WTC11 (cell line): Measurements from ENCODE around the gene LPCAT3. TPM values are rescaled to one million over a fixed set of nuclear protein-coding genes. Genes with fewer than 3 reads are reported as not detected.
A peak's percentile ranks its signal among the peaks of the same experiment; 100 is the strongest.

Experiments used
- ATAC-seq: fragments of 200-7000 bp; cut with Tn5 transposase; 2 replicates; pipeline ENCODE4 v1.10.0; 2021; ENCODE audit warnings: mild to moderate bottlenecking, moderate library complexity
- CTCF ChIA-PET: fragments of 300-600 bp; sonication (Branson Sonifier 250); formaldehyde crosslinking; loops from one replicate; lab custom pipeline; 2021; ENCODE audit warnings: antibody characterized with exemption; lab: Charles Lee
- POLR2A ChIA-PET: fragments of 350-600 bp; sonication (Branson Sonifier 250); formaldehyde crosslinking; loops from one replicate; lab custom pipeline; 2021; ENCODE audit warnings: antibody characterized with exemption; lab: Charles Lee
- DNase-seq: peaks from one replicate; pipeline ENCODE4 v3.0.0; 2021; ENCODE audit warnings: low spot score
- H3K27ac Mint-ChIP-seq: 2 replicates; pipeline ENCODE4 v1.8.0; 2021; ENCODE audit warnings: mixed read lengths
- H3K27me3 Mint-ChIP-seq: 2 replicates; pipeline ENCODE4 v1.8.0; 2021; ENCODE audit warnings: low read depth, mild to moderate bottlenecking, moderate library complexity, mixed read lengths
- H3K36me3 Mint-ChIP-seq: 2 replicates; pipeline ENCODE4 v1.8.0; 2021; ENCODE audit warnings: mixed read lengths
- H3K4me1 Mint-ChIP-seq: 2 replicates; pipeline ENCODE4 v1.8.0; 2022; ENCODE audit warnings: mixed read lengths
- H3K4me3 Mint-ChIP-seq: 2 replicates; pipeline ENCODE4 v1.8.0; 2021; ENCODE audit warnings: mild to moderate bottlenecking, moderate library complexity, mixed read lengths
- H3K9me3 Mint-ChIP-seq: 2 replicates; pipeline ENCODE4 v1.8.0; 2021; ENCODE audit warnings: mixed read lengths
- ATF1 ChIP-seq: sonication (generic); formaldehyde crosslinking; IDR thresholded peaks from 2 replicates; pipeline ENCODE4 v1.8.1; 2023; ENCODE audit warnings: mild to moderate bottlenecking, moderate library complexity, missing genetic modification reagents
- CREM ChIP-seq: sonication (generic); formaldehyde crosslinking; IDR thresholded peaks from 2 replicates; pipeline ENCODE4 v1.8.1; 2022; ENCODE audit warnings: mild to moderate bottlenecking, missing genetic modification reagents, moderate library complexity
- EMX1 ChIP-seq: fragments of 250-450 bp; sonication (Bioruptor Pico); IDR thresholded peaks from 2 replicates; pipeline ENCODE4 v1.8.0; 2021; ENCODE audit warnings: mild to moderate bottlenecking
- FOXP1 ChIP-seq: sonication (generic); formaldehyde crosslinking; IDR thresholded peaks from 2 replicates; pipeline ENCODE4 v1.8.0; 2022; ENCODE audit warnings: missing genetic modification reagents, mild to moderate bottlenecking, moderate library complexity, borderline replicate concordance
- HMGA2 ChIP-seq: fragments of 250-450 bp; sonication (Bioruptor Pico); IDR thresholded peaks from 2 replicates; pipeline ENCODE4 v1.4.0; 2021; ENCODE audit warnings: mild to moderate bottlenecking, moderate library complexity
- IRF2 ChIP-seq: sonication (generic); formaldehyde crosslinking; IDR thresholded peaks from 2 replicates; pipeline ENCODE4 v1.8.0; 2022; ENCODE audit warnings: low read depth, missing genetic modification reagents, borderline replicate concordance
- JAZF1 ChIP-seq: fragments of 250-450 bp; sonication (Bioruptor Pico); IDR thresholded peaks from 2 replicates; pipeline ENCODE4 v1.9.0; 2021; ENCODE audit warnings: moderate library complexity, mild to moderate bottlenecking, inconsistent platforms
- NFATC4 ChIP-seq: fragments of 250-450 bp; sonication (Bioruptor Pico); IDR thresholded peaks from 2 replicates; pipeline ENCODE4 v1.9.0; 2021; ENCODE audit warnings: mild to moderate bottlenecking
- PRRX2 ChIP-seq: fragments of 250-450 bp; sonication (Bioruptor Pico); IDR thresholded peaks from 2 replicates; pipeline ENCODE4 v1.8.0; 2021; ENCODE audit warnings: mild to moderate bottlenecking
- ZBTB21 ChIP-seq: sonication (generic); formaldehyde crosslinking; IDR thresholded peaks from 2 replicates; pipeline ENCODE4 v1.8.1; 2023; ENCODE audit warnings: mild to moderate bottlenecking, missing genetic modification reagents, borderline replicate concordance
- ZNF317 ChIP-seq: sonication (generic); formaldehyde crosslinking; IDR thresholded peaks from 2 replicates; pipeline ENCODE4 v1.8.1; 2023; ENCODE audit warnings: low read depth, mild to moderate bottlenecking, moderate library complexity, missing genetic modification reagents, borderline replicate concordance
- ZNF396 ChIP-seq: fragments of 250-450 bp; sonication (Bioruptor Pico); IDR thresholded peaks from 2 replicates; pipeline ENCODE4 v1.8.0; 2021; ENCODE audit warnings: mild to moderate bottlenecking, moderate library complexity, borderline replicate concordance
- ZNF416 ChIP-seq: fragments of 250-450 bp; sonication (Bioruptor Pico); IDR thresholded peaks from 2 replicates; pipeline ENCODE4 v1.9.0; 2021; ENCODE audit warnings: mild to moderate bottlenecking, inconsistent platforms
- ZNF671 ChIP-seq: fragments of 250-450 bp; sonication (Bioruptor Pico); IDR thresholded peaks from 2 replicates; pipeline ENCODE4 v1.8.0; 2021; ENCODE audit warnings: mild to moderate bottlenecking
- total RNA-seq: library from RNA; stranded (reverse); gene quantifications from 3 replicates; pipeline ENCODE4 v1.2.3, GENCODE V29; 2021
- TF ChIP-seq, protein P1 (sequence below): sonication (generic); formaldehyde crosslinking; IDR thresholded peaks from 2 replicates; pipeline ENCODE4 v1.8.1; 2023; ENCODE audit warnings: mild to moderate bottlenecking, missing genetic modification reagents
- TF ChIP-seq, protein P2 (sequence below): fragments of 250-450 bp; sonication (Bioruptor Pico); conservative IDR thresholded peaks from 2 replicates; pipeline ENCODE4 v1.9.0; 2021; ENCODE audit warnings: mild to moderate bottlenecking
- TF ChIP-seq, protein P3 (sequence below): sonication (generic); formaldehyde crosslinking; conservative IDR thresholded peaks from 2 replicates; pipeline ENCODE4 v1.8.1; 2023; ENCODE audit warnings: mild to moderate bottlenecking, low read depth, missing genetic modification reagents, moderate library complexity
- TF ChIP-seq, protein P4 (sequence below): sonication (generic); formaldehyde crosslinking; IDR thresholded peaks from 2 replicates; pipeline ENCODE4 v1.8.1; 2022; ENCODE audit warnings: low read depth, mild to moderate bottlenecking, moderate library complexity, missing genetic modification reagents, borderline replicate concordance
- TF ChIP-seq, protein P5 (sequence below): fragments of 250-450 bp; sonication (Bioruptor Pico); IDR thresholded peaks from 2 replicates; pipeline ENCODE4 v1.8.0; 2021; ENCODE audit warnings: mild to moderate bottlenecking
- TF ChIP-seq, protein P6 (sequence below): sonication (generic); formaldehyde crosslinking; IDR thresholded peaks from 2 replicates; pipeline ENCODE4 v1.8.1; 2023; ENCODE audit warnings: mild to moderate bottlenecking, missing genetic modification reagents, moderate library complexity
- TF ChIP-seq, protein P7 (sequence below): sonication (generic); formaldehyde crosslinking; IDR thresholded peaks from 2 replicates; pipeline ENCODE4 v1.8.0; 2023; ENCODE audit warnings: mild to moderate bottlenecking, missing genetic modification reagents

LPCAT3 gene
- total RNA-seq, 1 experiment from 2014 or later = 40.0 TPM

DNA sequence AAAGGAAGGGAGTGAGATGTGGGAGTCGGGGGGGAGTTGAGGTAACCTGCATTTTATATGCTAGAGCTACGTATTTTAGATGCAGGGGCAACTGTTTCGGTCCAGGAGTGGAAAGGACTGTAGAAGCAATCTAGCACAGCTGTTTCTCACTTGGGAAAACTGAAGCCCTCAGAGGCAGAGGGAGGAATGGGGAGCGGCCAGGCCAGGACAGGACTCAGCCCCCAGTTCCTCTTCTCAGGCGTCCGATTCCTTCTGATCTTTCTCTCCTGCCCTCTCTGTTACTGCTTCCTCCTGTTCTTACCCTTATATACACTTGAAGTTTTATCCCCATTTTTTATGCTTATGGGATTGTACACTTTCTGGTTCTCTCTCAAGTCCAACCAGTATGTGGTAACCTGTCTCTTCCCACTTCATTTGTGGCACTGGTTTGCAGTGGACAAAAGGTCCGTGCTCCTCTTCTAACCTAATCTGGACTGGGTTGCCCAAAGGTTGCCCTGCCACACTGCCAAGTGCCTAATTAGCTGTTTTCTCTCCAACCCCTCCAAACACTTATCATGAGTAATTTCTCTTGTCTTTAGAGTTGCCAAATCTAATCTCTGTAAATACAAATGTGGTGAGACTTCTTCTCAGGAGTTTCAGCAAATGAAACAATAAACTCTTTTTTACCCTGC, 16.2 kb downstream of the LPCAT3 start:
- Mint-ChIP-seq H3K9me3 (no peaks in the 10 kb centered on the region), H3K27me3 (no peaks in the 10 kb centered on the region), H3K4me1 (no peaks in the 10 kb centered on the region), H3K36me3 (peaks cover 13% of the 10 kb centered on the region), H3K4me3 (no peak overlapping the region), H3K27ac (peak overlapping the region; percentile 71; the same call in 1 of the 2 replicates)
- POLR2A ChIA-PET = no interaction called here
- CTCF ChIA-PET = interaction anchor here (0.9 kb wide), 1 partner anchor 16 kb away, joined by 3 read pairs; the partner anchor contains the start of gene LPCAT3
- ATAC-seq (no peak), DNase-seq (no peak)
- TF ChIP-seq, protein P1, sequence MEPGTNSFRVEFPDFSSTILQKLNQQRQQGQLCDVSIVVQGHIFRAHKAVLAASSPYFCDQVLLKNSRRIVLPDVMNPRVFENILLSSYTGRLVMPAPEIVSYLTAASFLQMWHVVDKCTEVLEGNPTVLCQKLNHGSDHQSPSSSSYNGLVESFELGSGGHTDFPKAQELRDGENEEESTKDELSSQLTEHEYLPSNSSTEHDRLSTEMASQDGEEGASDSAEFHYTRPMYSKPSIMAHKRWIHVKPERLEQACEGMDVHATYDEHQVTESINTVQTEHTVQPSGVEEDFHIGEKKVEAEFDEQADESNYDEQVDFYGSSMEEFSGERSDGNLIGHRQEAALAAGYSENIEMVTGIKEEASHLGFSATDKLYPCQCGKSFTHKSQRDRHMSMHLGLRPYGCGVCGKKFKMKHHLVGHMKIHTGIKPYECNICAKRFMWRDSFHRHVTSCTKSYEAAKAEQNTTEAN (CRISPR knock-in tag) = no peak
- TF ChIP-seq ZNF396 = no peak
- no peak for TF ChIP-seq CREM (CRISPR knock-in tag)
- TF ChIP-seq EMX1 (CRISPR knock-in tag) = no peak
- no peak for TF ChIP-seq ATF1
- TF ChIP-seq, protein P2, sequence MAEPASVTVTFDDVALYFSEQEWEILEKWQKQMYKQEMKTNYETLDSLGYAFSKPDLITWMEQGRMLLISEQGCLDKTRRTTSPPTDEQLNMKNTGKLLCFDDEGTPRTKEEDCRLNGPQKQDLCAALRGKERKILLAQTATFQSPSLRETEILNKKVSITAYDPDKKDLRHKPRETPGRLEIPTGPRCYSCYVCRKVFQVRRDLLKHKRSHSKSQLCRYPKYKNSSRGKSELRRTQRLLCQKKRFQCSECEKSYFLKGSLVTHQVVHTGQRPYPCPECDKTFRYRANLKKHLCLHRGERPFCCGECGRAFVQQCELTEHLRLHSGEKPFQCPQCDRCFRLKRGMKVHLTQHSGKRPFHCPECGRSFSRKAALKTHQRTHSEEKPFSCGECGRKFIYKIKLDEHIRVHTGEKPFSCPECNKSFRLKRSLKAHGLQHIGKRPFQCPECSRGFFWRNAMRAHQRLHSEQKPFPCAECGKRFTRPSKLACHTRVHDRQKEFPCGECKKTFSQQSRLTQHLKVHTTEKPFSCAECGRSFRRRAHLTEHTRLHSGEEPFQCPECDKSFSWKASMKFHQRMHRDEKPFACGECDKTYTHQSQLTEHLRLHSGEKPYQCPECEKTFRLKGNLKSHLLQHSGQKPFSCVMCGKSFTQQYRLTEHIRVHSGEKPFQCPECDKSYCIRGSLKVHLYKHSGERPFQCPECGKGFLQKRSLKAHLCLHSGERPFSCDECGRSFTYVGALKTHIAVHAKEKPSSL = no peak
- TF ChIP-seq FOXP1 (CRISPR knock-in tag) = no peak

DNA sequence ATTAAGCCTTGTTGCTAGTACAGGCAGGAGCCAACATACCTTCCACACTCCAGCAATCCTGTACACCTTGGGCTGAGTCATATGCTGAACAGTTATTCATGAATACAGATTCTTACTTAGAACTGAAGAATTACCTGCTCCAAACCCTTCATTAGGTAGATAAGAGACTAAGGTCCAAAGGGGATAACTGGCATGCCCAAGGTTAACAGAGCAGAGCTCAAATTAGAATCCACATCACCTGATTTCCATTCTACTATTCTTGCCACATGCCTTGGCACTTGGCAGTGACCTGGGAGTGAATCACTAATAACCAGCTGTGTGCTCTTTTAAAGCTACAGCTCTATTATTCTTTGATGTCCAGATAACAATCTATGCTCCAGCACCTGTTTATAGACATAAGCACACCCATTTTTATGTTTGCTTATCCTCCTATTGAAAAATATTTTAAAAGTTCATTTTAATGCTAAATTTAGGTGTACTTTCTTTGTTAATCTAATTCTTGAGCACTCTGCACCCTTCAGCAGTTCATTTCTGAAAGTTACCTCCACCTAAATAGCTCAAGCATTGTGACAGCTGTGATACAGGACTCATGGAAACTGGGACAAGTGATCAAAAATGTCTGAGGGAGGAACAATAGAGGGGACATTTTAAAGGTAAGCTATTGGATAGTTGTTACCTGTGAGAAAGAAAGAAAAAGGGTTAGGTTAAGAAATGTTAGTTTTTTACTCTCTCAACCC, 19.4 kb downstream of the LPCAT3 start:
- DNase-seq (no peak), ATAC-seq (no peak)
- CTCF ChIA-PET = interaction anchor here (1.2 to 1.4 kb wide), 2 partner anchors 94 to 109 kb away, joined by 3 read pairs; partner anchors contain the start of gene C1R
- H3K4me1 Mint-ChIP-seq = no peaks in the 10 kb centered on the region
- no peaks in the 10 kb centered on the region for H3K27me3 Mint-ChIP-seq
- H3K27ac Mint-ChIP-seq = no peak overlapping the region
- no peak overlapping the region for H3K4me3 Mint-ChIP-seq
- POLR2A ChIA-PET = no interaction called here
- TF ChIP-seq ZNF671 (CRISPR knock-in tag) = no peak
- TF ChIP-seq, protein P3, sequence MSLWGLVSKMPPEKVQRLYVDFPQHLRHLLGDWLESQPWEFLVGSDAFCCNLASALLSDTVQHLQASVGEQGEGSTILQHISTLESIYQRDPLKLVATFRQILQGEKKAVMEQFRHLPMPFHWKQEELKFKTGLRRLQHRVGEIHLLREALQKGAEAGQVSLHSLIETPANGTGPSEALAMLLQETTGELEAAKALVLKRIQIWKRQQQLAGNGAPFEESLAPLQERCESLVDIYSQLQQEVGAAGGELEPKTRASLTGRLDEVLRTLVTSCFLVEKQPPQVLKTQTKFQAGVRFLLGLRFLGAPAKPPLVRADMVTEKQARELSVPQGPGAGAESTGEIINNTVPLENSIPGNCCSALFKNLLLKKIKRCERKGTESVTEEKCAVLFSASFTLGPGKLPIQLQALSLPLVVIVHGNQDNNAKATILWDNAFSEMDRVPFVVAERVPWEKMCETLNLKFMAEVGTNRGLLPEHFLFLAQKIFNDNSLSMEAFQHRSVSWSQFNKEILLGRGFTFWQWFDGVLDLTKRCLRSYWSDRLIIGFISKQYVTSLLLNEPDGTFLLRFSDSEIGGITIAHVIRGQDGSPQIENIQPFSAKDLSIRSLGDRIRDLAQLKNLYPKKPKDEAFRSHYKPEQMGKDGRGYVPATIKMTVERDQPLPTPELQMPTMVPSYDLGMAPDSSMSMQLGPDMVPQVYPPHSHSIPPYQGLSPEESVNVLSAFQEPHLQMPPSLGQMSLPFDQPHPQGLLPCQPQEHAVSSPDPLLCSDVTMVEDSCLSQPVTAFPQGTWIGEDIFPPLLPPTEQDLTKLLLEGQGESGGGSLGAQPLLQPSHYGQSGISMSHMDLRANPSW = no peak
- TF ChIP-seq, protein P4, sequence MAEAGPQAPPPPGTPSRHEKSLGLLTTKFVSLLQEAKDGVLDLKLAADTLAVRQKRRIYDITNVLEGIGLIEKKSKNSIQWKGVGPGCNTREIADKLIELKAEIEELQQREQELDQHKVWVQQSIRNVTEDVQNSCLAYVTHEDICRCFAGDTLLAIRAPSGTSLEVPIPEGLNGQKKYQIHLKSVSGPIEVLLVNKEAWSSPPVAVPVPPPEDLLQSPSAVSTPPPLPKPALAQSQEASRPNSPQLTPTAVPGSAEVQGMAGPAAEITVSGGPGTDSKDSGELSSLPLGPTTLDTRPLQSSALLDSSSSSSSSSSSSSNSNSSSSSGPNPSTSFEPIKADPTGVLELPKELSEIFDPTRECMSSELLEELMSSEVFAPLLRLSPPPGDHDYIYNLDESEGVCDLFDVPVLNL = no peak
- no peak for TF ChIP-seq PRRX2
- no peak for TF ChIP-seq ZNF416 (CRISPR knock-in tag)
- TF ChIP-seq, protein P5, sequence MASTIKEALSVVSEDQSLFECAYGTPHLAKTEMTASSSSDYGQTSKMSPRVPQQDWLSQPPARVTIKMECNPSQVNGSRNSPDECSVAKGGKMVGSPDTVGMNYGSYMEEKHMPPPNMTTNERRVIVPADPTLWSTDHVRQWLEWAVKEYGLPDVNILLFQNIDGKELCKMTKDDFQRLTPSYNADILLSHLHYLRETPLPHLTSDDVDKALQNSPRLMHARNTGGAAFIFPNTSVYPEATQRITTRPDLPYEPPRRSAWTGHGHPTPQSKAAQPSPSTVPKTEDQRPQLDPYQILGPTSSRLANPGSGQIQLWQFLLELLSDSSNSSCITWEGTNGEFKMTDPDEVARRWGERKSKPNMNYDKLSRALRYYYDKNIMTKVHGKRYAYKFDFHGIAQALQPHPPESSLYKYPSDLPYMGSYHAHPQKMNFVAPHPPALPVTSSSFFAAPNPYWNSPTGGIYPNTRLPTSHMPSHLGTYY (CRISPR knock-in tag) = no peak
- TF ChIP-seq HMGA2 (CRISPR knock-in tag) = no peak
- TF ChIP-seq JAZF1 (CRISPR knock-in tag) = no peak
- TF ChIP-seq ZNF317 (CRISPR knock-in tag) = no peak
- TF ChIP-seq, protein P6, sequence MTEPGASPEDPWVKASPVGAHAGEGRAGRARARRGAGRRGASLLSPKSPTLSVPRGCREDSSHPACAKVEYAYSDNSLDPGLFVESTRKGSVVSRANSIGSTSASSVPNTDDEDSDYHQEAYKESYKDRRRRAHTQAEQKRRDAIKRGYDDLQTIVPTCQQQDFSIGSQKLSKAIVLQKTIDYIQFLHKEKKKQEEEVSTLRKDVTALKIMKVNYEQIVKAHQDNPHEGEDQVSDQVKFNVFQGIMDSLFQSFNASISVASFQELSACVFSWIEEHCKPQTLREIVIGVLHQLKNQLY (CRISPR knock-in tag) = no peak
- TF ChIP-seq IRF2 (CRISPR knock-in tag) = no peak
- no peak for TF ChIP-seq NFATC4 (CRISPR knock-in tag)
- no peak for TF ChIP-seq CREM (CRISPR knock-in tag)
- TF ChIP-seq ZBTB21 = no peak
- TF ChIP-seq, protein P7, sequence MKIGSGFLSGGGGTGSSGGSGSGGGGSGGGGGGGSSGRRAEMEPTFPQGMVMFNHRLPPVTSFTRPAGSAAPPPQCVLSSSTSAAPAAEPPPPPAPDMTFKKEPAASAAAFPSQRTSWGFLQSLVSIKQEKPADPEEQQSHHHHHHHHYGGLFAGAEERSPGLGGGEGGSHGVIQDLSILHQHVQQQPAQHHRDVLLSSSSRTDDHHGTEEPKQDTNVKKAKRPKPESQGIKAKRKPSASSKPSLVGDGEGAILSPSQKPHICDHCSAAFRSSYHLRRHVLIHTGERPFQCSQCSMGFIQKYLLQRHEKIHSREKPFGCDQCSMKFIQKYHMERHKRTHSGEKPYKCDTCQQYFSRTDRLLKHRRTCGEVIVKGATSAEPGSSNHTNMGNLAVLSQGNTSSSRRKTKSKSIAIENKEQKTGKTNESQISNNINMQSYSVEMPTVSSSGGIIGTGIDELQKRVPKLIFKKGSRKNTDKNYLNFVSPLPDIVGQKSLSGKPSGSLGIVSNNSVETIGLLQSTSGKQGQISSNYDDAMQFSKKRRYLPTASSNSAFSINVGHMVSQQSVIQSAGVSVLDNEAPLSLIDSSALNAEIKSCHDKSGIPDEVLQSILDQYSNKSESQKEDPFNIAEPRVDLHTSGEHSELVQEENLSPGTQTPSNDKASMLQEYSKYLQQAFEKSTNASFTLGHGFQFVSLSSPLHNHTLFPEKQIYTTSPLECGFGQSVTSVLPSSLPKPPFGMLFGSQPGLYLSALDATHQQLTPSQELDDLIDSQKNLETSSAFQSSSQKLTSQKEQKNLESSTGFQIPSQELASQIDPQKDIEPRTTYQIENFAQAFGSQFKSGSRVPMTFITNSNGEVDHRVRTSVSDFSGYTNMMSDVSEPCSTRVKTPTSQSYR (CRISPR knock-in tag) = no peak
- no peak for TF ChIP-seq EMX1 (CRISPR knock-in tag)
- no peaks in the 10 kb centered on the region for H3K9me3 Mint-ChIP-seq
- peaks cover 24% of the 10 kb centered on the region for H3K36me3 Mint-ChIP-seq
